ENCODE results near the gene PAFAH2. TPM values are rescaled to one million over a fixed set of nuclear protein-coding genes. Genes with fewer than 3 reads are reported as not detected.

The PAFAH2 gene
- total RNA-seq, 1 experiment from 2014 or later: 12.4 TPM

DNA sequence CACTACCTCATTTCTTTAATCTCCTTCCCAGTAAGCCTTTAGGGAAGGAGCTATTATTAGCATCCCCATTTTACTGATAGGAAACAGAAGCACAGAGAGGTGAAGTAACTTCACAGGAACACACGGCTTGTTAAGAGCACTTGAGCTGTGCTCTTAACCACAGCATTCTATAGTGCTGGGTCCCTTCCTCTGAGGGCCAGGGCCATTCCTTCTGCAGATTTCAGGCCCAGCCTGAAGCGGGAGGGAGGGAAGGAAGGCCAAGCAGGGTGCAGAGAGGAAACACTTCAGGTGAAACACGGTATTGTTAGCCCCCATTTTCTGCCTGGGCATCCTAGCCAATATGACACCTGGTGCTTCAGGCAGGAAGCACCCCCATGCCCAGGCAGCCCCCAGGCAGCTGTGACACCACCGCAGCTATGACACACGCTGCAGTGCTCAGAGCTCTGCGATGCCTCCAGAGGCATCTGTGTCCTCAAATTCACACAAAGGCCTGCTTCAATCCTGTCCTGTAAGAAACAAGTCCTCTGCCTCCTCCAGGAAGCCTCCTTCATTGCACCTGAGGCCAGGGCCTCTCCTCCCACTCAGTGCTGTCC, 19.2 kb upstream of the PAFAH2 start:
- H3K27me3 Mint-ChIP-seq (ENCODE audit: low read depth): peaks cover 3% of the 10 kb centered on the region; the same call in 1 of the 2 replicates
- Histone ChIP-seq H2BK120ac (ENCODE audit: low read depth, low read length, poor library complexity, severe bottlenecking) (no peak overlapping the region), H3K9me3 (ENCODE audit: control insufficient read depth, low read depth, low read length) (no peaks in the 10 kb centered on the region), H3K4me1 (ENCODE audit: insufficient read depth, low read length) (no peaks in the 10 kb centered on the region), H3K56ac (ENCODE audit: insufficient read length, low read depth, low read length) (no peak overlapping the region), H3K27ac (ENCODE audit: insufficient read length, low read depth, low read length) (no peak overlapping the region), H4K5ac (ENCODE audit: insufficient read length, low read depth, low read length) (no peak overlapping the region), H3K23ac (ENCODE audit: insufficient read length, low read depth, low read length) (no peak overlapping the region), H3K79me2 (ENCODE audit: insufficient read depth, low read length) (no peaks in the 10 kb centered on the region), H2BK5ac (ENCODE audit: insufficient read length, low read length) (no peak overlapping the region), H3K4me2 (ENCODE audit: insufficient read depth, insufficient read length, low read length) (no peak overlapping the region), H4K91ac (ENCODE audit: insufficient read length, low read depth, low read length) (no peak overlapping the region), H3K14ac (ENCODE audit: insufficient read depth, low read length) (no peak overlapping the region), H3K23me2 (ENCODE audit: insufficient read length, low read depth, low read length, poor library complexity, severe bottlenecking) (no peaks in the 10 kb centered on the region), H3K27me3 (ENCODE audit: insufficient read depth, low read length) (no peaks in the 10 kb centered on the region), H3K79me1 (ENCODE audit: insufficient read depth, low read depth, low read length, poor library complexity, severe bottlenecking) (no peaks in the 10 kb centered on the region), H2AFZ (ENCODE audit: low read length) (no peak overlapping the region), H2AK5ac (ENCODE audit: insufficient read length, low read length) (no peak overlapping the region), H3K4ac (ENCODE audit: low read depth, low read length) (no peak overlapping the region), H3K9ac (ENCODE audit: extremely low read depth, insufficient read length, low read length) (no peak overlapping the region), H4K20me1 (ENCODE audit: control insufficient read depth, insufficient read depth, insufficient read length) (no peaks in the 10 kb centered on the region), H2BK20ac (ENCODE audit: low read depth, low read length, poor library complexity, severe bottlenecking) (no peak overlapping the region), H2BK15ac (ENCODE audit: low read depth, low read length) (no peak overlapping the region), H4K8ac (replicated peaks; ENCODE audit: insufficient read length, low read depth, low read length) (no peak overlapping the region), H2BK12ac (ENCODE audit: insufficient read length, low read depth, low read length) (no peak overlapping the region), H3T11ph (ENCODE audit: low read length) (no peak overlapping the region), H3K18ac (ENCODE audit: insufficient read length, low read depth, low read length) (no peak overlapping the region)
- H3K36me3 Mint-ChIP-seq (ENCODE audit: insufficient read depth in 1 of 3, low read depth in 3 of 3): no peaks in the 10 kb centered on the region
- H3K27ac Mint-ChIP-seq: no peak overlapping the region; a peak in 1 of 7 replicates
- WGBS (ENCODE audit: extremely low coverage, insufficient read length, low lambda C conversion rate): no CpG with 5 or more reads among the region's 6 CpGs
- TF ChIP-seq, protein P1, sequence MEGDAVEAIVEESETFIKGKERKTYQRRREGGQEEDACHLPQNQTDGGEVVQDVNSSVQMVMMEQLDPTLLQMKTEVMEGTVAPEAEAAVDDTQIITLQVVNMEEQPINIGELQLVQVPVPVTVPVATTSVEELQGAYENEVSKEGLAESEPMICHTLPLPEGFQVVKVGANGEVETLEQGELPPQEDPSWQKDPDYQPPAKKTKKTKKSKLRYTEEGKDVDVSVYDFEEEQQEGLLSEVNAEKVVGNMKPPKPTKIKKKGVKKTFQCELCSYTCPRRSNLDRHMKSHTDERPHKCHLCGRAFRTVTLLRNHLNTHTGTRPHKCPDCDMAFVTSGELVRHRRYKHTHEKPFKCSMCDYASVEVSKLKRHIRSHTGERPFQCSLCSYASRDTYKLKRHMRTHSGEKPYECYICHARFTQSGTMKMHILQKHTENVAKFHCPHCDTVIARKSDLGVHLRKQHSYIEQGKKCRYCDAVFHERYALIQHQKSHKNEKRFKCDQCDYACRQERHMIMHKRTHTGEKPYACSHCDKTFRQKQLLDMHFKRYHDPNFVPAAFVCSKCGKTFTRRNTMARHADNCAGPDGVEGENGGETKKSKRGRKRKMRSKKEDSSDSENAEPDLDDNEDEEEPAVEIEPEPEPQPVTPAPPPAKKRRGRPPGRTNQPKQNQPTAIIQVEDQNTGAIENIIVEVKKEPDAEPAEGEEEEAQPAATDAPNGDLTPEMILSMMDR (conservative IDR thresholded peaks at IDR 0.05): no peak
- DNase-seq: peak; percentile 46
- peaks cover 14 to 32% of the 10 kb centered on the region in 2 experiments for H3K4me1 Mint-ChIP-seq
- H3K4me3 Mint-ChIP-seq: no peak overlapping the region
- H3K9me3 Mint-ChIP-seq: no peaks in the 10 kb centered on the region

Data from H9 (cell line).